ENCODE results near the gene LARP7.

DNA sequence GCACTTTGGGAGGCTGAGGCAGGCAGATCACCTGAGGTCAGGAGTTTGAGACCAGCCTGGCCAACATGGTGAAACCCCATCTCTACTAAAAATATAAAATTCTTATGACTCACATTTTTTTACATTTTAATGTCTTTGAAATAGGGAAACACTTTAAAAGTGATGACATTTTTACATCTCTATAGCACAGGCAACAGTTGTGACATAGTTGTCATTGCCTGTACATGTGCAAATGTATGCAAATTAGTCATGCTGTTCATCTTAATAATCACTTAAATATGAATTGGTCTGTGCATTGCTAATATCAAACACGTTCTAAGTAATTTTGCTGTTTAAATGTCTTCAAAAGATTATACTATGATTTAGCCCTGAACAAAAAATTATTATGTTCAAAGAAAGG is 42.0 kb upstream of the LARP7 start:
- TF ChIP-seq, protein P1, sequence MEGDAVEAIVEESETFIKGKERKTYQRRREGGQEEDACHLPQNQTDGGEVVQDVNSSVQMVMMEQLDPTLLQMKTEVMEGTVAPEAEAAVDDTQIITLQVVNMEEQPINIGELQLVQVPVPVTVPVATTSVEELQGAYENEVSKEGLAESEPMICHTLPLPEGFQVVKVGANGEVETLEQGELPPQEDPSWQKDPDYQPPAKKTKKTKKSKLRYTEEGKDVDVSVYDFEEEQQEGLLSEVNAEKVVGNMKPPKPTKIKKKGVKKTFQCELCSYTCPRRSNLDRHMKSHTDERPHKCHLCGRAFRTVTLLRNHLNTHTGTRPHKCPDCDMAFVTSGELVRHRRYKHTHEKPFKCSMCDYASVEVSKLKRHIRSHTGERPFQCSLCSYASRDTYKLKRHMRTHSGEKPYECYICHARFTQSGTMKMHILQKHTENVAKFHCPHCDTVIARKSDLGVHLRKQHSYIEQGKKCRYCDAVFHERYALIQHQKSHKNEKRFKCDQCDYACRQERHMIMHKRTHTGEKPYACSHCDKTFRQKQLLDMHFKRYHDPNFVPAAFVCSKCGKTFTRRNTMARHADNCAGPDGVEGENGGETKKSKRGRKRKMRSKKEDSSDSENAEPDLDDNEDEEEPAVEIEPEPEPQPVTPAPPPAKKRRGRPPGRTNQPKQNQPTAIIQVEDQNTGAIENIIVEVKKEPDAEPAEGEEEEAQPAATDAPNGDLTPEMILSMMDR (IDR thresholded peaks at IDR 0.05; ENCODE audit: insufficient read depth, low read length, poor library complexity, severe bottlenecking), result no peak
- no peak for TF ChIP-seq EZH2phosphoT487 (conservative IDR thresholded peaks at IDR 0.05; ENCODE audit: low read length)

All from SU-DHL-6 (cell line).